Thyroid gland (tissue), 4 donors: ENCODE results near the gene KCNMA1. TPM values are rescaled to one million over a fixed set of nuclear protein-coding genes. Genes with fewer than 3 reads are reported as not detected.

Source experiments
- DNase-seq, 2 donors: peaks; one replicate each; pipeline ENCODE4 v3.0.0-alpha.2; 2019
- H3K27ac ChIP-seq, 3 donors: fragments of 200-600 bp; sonication (generic); 1 replicate in 2 of 3; 2 replicates in 1 of 3; pipeline ENCODE4 v1.5.1; 2016 to 2019; ENCODE audit warnings: mild to moderate bottlenecking in 1 of 3, moderate library complexity in 1 of 3
- H3K27me3 ChIP-seq: fragments of 200-600 bp; sonication (generic); one replicate; pipeline ENCODE4 v1.5.1; 2019
- H3K36me3 ChIP-seq, 2 donors: fragments of 200-600 bp; sonication (generic); one replicate each; pipeline ENCODE4 v1.5.1; 2016 to 2019
- H3K4me1 ChIP-seq, 2 donors: fragments of 200-600 bp; sonication (generic); one replicate each; pipeline ENCODE4 v1.5.1; 2017 to 2019
- H3K4me3 ChIP-seq, 3 donors: fragments of 200-600 bp; sonication (generic); replicated peaks in 1 of 3; 1 replicate in 2 of 3; 2 replicates in 1 of 3; pipeline ENCODE4 v1.5.1; 2016; ENCODE audit warnings: mild to moderate bottlenecking in 1 of 3
- H3K9me3 ChIP-seq: fragments of 200-600 bp; sonication (generic); one replicate; pipeline ENCODE4 v1.5.1; 2017
- POLR2A ChIP-seq, 2 donors: fragments of 450-650 bp; IDR thresholded peaks; one replicate each; pipeline ENCODE4 v1.6.1; 2017; ENCODE audit warnings: antibody characterized with exemption in 2 of 2, mild to moderate bottlenecking in 2 of 2, moderate library complexity in 1 of 2
- WGBS, 2 donors: methylation state at CpG; one replicate each; pipeline ENCODE4 v1.1.5; 2017; 5-methylcytosine and 5-hydroxymethylcytosine counted together
- intact Hi-C: fragments of 100-400 bp; cut with DNase I; formaldehyde crosslinking; loops from one replicate; pipeline ENCODE4 v1.15.1; 2023
- total RNA-seq, 4 donors: library from RNA; depleted of rRNA; stranded (reverse); fragments of >200 nt; gene quantifications; one replicate each; pipeline ENCODE4 v1.2.3, GENCODE V29; 2016
- TF ChIP-seq, protein P1 (sequence below), 6 experiments: fragments of 200-600 bp in 3 of 6; fragments of 450-650 bp in 3 of 6; sonication (generic) in 3 of 6; IDR thresholded peaks; one replicate each; pipeline ENCODE4 v1.5.1; 2016 to 2019; ENCODE audit warnings: antibody characterized with exemption in 6 of 6, mild to moderate bottlenecking in 2 of 6, inconsistent platforms in 1 of 6, moderate library complexity in 1 of 6

KCNMA1 gene
- total RNA-seq, 4 donors from 2014 or later = 2.5 to 5.1 (median 3.6) TPM

DNA sequence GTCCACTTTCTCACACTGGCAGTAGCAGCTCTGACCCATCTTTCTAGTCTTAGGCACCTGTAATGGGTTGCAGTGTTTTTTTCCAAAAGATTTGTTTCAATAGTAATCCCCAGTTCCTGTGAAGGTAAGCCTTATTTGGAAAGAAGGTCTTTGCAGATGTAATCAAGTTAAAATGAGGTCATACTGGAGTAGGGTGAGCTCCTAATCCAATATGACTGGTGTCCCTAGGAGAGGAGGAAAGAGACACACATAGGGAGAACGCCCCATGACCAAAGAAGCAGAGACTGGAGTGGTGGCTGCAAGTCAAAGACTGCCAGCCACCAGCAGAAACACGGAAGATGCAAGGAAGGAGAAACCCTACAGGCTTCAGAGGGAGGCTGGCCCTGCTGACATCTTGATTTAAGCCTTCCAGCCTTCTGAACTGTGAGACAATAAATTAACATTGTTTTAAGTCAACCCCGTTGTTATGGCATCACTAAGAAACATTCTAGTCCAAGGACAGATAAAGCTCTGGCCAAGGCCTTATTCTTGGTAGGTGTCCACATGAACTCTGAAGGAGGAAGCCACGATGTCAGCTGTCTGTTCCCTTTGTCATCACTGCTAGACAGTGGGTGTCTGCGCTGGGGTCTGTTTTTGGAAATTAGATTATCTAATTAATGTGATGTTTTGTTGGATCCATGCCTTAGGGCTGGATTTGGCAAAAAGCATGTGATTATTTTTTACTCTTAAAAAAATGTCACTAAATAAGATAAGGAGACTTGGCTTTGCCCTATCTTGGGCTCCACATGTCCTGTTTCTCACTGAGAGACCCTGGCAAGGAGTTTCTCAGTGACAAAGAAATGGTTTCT, 214.9 kb downstream of the KCNMA1 start:
- no peaks in the 10 kb centered on the region for H3K36me3 ChIP-seq
- intact Hi-C loops = no loop called here
- no peak for TF ChIP-seq POLR2A (IDR thresholded peaks at IDR 0.05)
- TF ChIP-seq, protein P1, sequence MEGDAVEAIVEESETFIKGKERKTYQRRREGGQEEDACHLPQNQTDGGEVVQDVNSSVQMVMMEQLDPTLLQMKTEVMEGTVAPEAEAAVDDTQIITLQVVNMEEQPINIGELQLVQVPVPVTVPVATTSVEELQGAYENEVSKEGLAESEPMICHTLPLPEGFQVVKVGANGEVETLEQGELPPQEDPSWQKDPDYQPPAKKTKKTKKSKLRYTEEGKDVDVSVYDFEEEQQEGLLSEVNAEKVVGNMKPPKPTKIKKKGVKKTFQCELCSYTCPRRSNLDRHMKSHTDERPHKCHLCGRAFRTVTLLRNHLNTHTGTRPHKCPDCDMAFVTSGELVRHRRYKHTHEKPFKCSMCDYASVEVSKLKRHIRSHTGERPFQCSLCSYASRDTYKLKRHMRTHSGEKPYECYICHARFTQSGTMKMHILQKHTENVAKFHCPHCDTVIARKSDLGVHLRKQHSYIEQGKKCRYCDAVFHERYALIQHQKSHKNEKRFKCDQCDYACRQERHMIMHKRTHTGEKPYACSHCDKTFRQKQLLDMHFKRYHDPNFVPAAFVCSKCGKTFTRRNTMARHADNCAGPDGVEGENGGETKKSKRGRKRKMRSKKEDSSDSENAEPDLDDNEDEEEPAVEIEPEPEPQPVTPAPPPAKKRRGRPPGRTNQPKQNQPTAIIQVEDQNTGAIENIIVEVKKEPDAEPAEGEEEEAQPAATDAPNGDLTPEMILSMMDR (IDR thresholded peaks at IDR 0.05) = no peak
- DNase-seq = no peak
- no peak overlapping the region for H3K4me3 ChIP-seq
- H3K9me3 ChIP-seq = no peaks in the 10 kb centered on the region
- H3K27me3 ChIP-seq = no peaks in the 10 kb centered on the region
- WGBS, 2 donors = 67 to 76% methylated on average over 5 of the region's 5 CpGs
- H3K4me1 ChIP-seq = no peaks in the 10 kb centered on the region
- no peak overlapping the region for H3K27ac ChIP-seq

DNA sequence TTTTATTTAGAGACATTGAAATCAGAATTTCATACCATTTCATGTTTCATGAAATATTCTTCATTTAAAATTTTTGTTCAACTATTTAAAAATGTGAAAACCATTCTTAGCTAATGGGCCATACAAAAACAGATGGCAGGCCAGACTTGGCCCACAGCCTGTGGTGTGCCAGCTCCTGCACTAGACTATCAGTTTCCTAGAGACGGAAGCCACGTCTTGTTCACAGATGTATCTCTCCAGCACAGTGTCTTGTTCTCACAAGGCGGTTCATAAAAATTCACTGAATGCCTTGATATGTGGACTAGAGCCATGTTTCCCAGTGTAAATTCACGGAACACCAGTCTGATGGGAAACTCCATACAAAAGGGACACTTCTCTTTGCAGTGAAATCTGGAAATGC, 216.0 kb downstream of the KCNMA1 start:
- Histone ChIP-seq H3K27me3 (no peaks in the 10 kb centered on the region), H3K36me3 (no peaks in the 10 kb centered on the region), H3K4me1 (peaks cover 0 to 8% of the 10 kb centered on the region in 2 donors), H3K9me3 (no peaks in the 10 kb centered on the region), H3K27ac (no peak overlapping the region), H3K4me3 (no peak overlapping the region)
- DNase-seq = no peak
- intact Hi-C loops = no loop called here
- TF ChIP-seq POLR2A (IDR thresholded peaks at IDR 0.05) = no peak
- 95 to 99% methylated on average over 4 of the region's 4 CpGs for WGBS, 2 donors

DNA sequence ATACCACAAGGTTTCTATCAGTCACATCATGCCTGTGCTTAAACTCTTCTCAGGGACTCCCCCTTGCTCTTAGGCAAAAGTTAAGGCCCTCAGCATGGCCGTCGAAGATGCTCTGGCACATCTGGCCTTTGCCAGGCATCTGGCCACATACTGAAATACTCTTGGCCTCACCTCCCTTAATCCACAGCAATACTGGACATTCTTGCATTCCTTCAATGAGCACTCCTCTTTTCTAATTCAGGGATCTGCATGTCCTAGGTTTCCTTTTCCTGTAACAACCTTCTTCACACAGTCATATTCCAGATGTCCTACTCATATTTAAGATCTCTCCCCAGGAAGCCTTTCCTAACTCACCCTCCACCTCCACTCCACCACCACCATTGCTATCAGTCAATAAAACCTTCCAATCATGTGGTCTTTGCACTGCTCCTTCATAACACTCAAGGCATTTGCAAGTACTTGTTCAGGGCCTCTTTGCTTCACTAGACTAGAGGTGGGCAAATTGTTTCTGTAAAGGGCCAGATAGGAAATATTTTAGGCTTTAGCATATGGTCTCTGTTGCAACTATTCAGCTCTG, 216.6 kb downstream of the KCNMA1 start:
- TF ChIP-seq POLR2A (IDR thresholded peaks at IDR 0.05) = no peak
- TF ChIP-seq, protein P1 (IDR thresholded peaks at IDR 0.05) = no peak
- no peak overlapping the region for H3K4me3 ChIP-seq
- H3K36me3 ChIP-seq = no peaks in the 10 kb centered on the region
- no peaks in the 10 kb centered on the region for H3K27me3 ChIP-seq
- intact Hi-C loops = no loop called here
- H3K4me1 ChIP-seq = peaks cover 0 to 11% of the 10 kb centered on the region in 2 donors
- DNase-seq = no peak
- H3K9me3 ChIP-seq = no peaks in the 10 kb centered on the region
- H3K27ac ChIP-seq = no peak overlapping the region
- 89 to 97% methylated on average over 2 of the region's 2 CpGs for WGBS, 2 donors

DNA sequence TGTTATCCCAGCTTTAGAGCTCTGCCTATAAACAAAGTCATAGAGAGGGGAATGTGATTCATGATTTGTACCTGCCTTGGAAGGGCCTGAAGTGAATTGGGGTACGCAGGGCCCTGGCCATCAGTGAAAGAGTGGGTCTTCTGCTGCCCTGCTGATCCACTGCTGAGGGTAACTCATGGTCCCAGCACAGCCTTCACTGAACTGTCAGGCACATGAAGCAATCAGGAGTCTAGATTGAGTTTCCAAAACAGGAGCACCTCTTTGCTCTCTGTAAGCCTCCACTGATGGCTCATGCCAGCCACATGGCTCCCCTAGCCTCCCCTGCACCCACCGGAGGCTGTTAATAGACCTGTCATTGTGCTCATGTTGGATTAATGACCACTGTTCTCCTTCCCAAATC, 217.6 kb downstream of the KCNMA1 start:
- peaks cover 0 to 11% of the 10 kb centered on the region in 2 donors for H3K4me1 ChIP-seq
- intact Hi-C loops = no loop called here
- no peaks in the 10 kb centered on the region for H3K36me3 ChIP-seq
- no peak for DNase-seq
- 90 to 100% methylated on average over 2 of the region's 2 CpGs for WGBS, 2 donors
- TF ChIP-seq, protein P1 (IDR thresholded peaks at IDR 0.05) = no peak
- no peak for TF ChIP-seq POLR2A (IDR thresholded peaks at IDR 0.05)
- H3K27me3 ChIP-seq = no peaks in the 10 kb centered on the region
- no peaks in the 10 kb centered on the region for H3K9me3 ChIP-seq
- no peak overlapping the region for H3K27ac ChIP-seq
- no peak overlapping the region for H3K4me3 ChIP-seq

DNA sequence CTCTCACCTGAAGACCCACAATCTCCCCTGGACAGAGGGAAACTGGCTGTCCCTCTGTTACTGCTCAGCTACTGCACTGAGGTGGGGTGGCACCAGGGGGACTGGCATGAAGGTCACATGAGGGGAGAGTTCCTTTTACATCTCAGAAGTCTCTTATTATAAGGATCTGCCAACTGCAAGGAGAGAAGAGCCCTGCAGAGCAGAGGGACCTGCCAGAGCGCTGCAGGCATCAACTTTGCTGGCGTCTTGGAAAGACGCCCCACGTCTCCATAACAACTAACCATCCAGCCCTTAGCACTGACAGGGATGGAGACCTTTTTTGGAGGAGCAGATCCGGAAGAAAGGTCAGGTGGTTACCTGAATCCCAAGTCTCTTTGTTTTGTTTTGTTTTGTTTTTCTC, 218.6 kb downstream of the KCNMA1 start:
- no peak for TF ChIP-seq POLR2A (IDR thresholded peaks at IDR 0.05)
- TF ChIP-seq, protein P1 (IDR thresholded peaks at IDR 0.05) = no peak
- Histone ChIP-seq H3K4me3 (no peak overlapping the region), H3K27ac (no peak overlapping the region), H3K36me3 (no peaks in the 10 kb centered on the region), H3K4me1 (peaks cover 0 to 11% of the 10 kb centered on the region in 2 donors), H3K27me3 (no peaks in the 10 kb centered on the region), H3K9me3 (no peaks in the 10 kb centered on the region)
- WGBS, 2 donors = 87 to 94% methylated on average over 5 of the region's 5 CpGs
- DNase-seq = no peak
- intact Hi-C loops = no loop called here
